Thymus (tissue), 11 donors: ENCODE measurements around the gene SYT15. TPM values are rescaled to one million over a fixed set of nuclear protein-coding genes. Genes with fewer than 3 reads are reported as not detected.

Experiments
- DNase-seq, 9 donors: peaks; one replicate each; pipeline ENCODE4 v3.0.0-alpha.2; 2013; ENCODE audit warnings: low spot score in 9 of 9, low read depth in 6 of 9, missing footprints in 1 of 9
- H3K27ac ChIP-seq, 2 donors: one replicate each; pipeline ENCODE4 v1.5.1; 2013; ENCODE audit warnings: control low read depth in 1 of 2, low read depth in 1 of 2, low read length in 1 of 2, mild to moderate bottlenecking in 1 of 2, moderate library complexity in 1 of 2
- H3K27me3 ChIP-seq, 2 donors: one replicate each; pipeline ENCODE4 v1.5.1; 2013; ENCODE audit warnings: low read length in 1 of 2; ENCODE audit not compliant: control insufficient read depth in 2 of 2, insufficient read depth in 1 of 2
- H3K36me3 ChIP-seq, 2 donors: one replicate each; pipeline ENCODE4 v1.5.1; 2013; ENCODE audit warnings: low read length in 1 of 2, mild to moderate bottlenecking in 1 of 2, moderate library complexity in 1 of 2; ENCODE audit not compliant: control insufficient read depth in 2 of 2, insufficient read depth in 2 of 2
- H3K4me1 ChIP-seq, 2 donors: one replicate each; pipeline ENCODE4 v1.5.1; 2013; ENCODE audit warnings: low read length in 2 of 2; ENCODE audit not compliant: control insufficient read depth in 2 of 2, insufficient read depth in 2 of 2
- H3K4me3 ChIP-seq, 2 donors: one replicate each; pipeline ENCODE4 v1.5.1; 2013; ENCODE audit warnings: low read length in 2 of 2, control low read depth in 1 of 2, mild to moderate bottlenecking in 1 of 2
- H3K9me3 ChIP-seq, 2 donors: one replicate each; pipeline ENCODE4 v1.5.1; 2013; ENCODE audit warnings: low read length in 1 of 2, mild to moderate bottlenecking in 1 of 2; ENCODE audit not compliant: control insufficient read depth in 2 of 2, insufficient read depth in 1 of 2
- WGBS: extraction: QIAGEN DNeasy Blood & Tissue Kit; methylation state at CpG from one replicate; pipeline ENCODE4 v1.1.7; 2013; 5-methylcytosine and 5-hydroxymethylcytosine counted together
- polyA plus RNA-seq: library from polyadenylated mRNA; stranded (reverse); fragments of 200-250 nt; gene quantifications from one replicate; pipeline ENCODE4 v1.2.3, GENCODE V29; 2013
- total RNA-seq: library from RNA; stranded (reverse); fragments of 120-200 nt; gene quantifications from one replicate; pipeline ENCODE4 v1.2.4, GENCODE V29; 2013
- donor health status: healthy.

Gene SYT15
- total and polyA plus RNA-seq, 2 donors, result 0.80 to 2.6 TPM

GRCh38 chr10:46550076-46550790 lies 28.7 kb upstream of the SYT15 start:
- Histone ChIP-seq H3K4me3 (no peak overlapping the region), H3K27me3 (peaks cover 6 to 44% of the 10 kb centered on the region in 2 donors), H3K36me3 (no peaks in the 10 kb centered on the region), H3K4me1 (peaks cover 0 to 8% of the 10 kb centered on the region in 2 donors), H3K27ac (no peak overlapping the region), H3K9me3 (no peaks in the 10 kb centered on the region)
- WGBS, result 89% methylated on average over 20 of the region's 20 CpGs
- no peak for DNase-seq

- no peak for DNase-seq
- Histone ChIP-seq H3K4me3 (no peak overlapping the region), H3K36me3 (no peaks in the 10 kb centered on the region), H3K4me1 (peaks cover 0 to 13% of the 10 kb centered on the region in 2 donors), H3K27ac (no peak overlapping the region), H3K9me3 (no peaks in the 10 kb centered on the region), H3K27me3 (peaks cover 14 to 52% of the 10 kb centered on the region in 2 donors)
- 84% methylated on average over 8 of the region's 8 CpGs for WGBS
Observed at GRCh38 chr10:46550795-46551700, 27.9 kb upstream of the SYT15 start.

- Histone ChIP-seq H3K27me3 (peaks cover 22 to 58% of the 10 kb centered on the region in 2 donors), H3K27ac (no peak overlapping the region), H3K4me3 (no peak overlapping the region), H3K9me3 (peaks cover 0 to under 1% of the 10 kb centered on the region in 2 donors), H3K36me3 (no peaks in the 10 kb centered on the region), H3K4me1 (peaks cover 3 to 6% of the 10 kb centered on the region in 2 donors)
- no peak for DNase-seq
- WGBS, result 94% methylated on average over 12 of the region's 12 CpGs
Observed at GRCh38 chr10:46551701-46552525, 27.0 kb upstream of the SYT15 start.

GRCh38 chr10:46552526-46553237 lies 26.2 kb upstream of the SYT15 start:
- DNase-seq, result no peak
- Histone ChIP-seq H3K9me3 (peaks cover 0 to 8% of the 10 kb centered on the region in 2 donors), H3K4me1 (peaks cover 3 to 5% of the 10 kb centered on the region in 2 donors), H3K4me3 (no peak overlapping the region), H3K27ac (no peak overlapping the region), H3K36me3 (no peaks in the 10 kb centered on the region), H3K27me3 (peaks cover 29 to 66% of the 10 kb centered on the region in 2 donors)
- 98% methylated on average over 10 of the region's 10 CpGs for WGBS

GRCh38 chr10:46553238-46554049 lies 25.5 kb upstream of the SYT15 start:
- H3K4me3 ChIP-seq, result no peak overlapping the region
- peaks cover 3 to 5% of the 10 kb centered on the region in 2 donors for H3K4me1 ChIP-seq
- H3K27ac ChIP-seq, result no peak overlapping the region
- H3K36me3 ChIP-seq, result no peaks in the 10 kb centered on the region
- peaks cover 33 to 73% of the 10 kb centered on the region in 2 donors for H3K27me3 ChIP-seq
- no peak for DNase-seq
- 88% methylated on average over 2 of the region's 2 CpGs for WGBS
- peaks cover 0 to 12% of the 10 kb centered on the region in 2 donors for H3K9me3 ChIP-seq

- DNase-seq, result no peak
- Histone ChIP-seq H3K27ac (no peak overlapping the region), H3K27me3 (peaks cover 33 to 82% of the 10 kb centered on the region in 2 donors), H3K4me3 (no peak overlapping the region), H3K36me3 (no peaks in the 10 kb centered on the region), H3K9me3 (peaks cover 0 to 12% of the 10 kb centered on the region in 2 donors), H3K4me1 (peaks cover 3 to 5% of the 10 kb centered on the region in 2 donors)
- WGBS, result 94% methylated on average over 7 of the region's 7 CpGs
Observed at GRCh38 chr10:46554166-46554781, 24.7 kb upstream of the SYT15 start.

- peaks cover 3 to 5% of the 10 kb centered on the region in 2 donors for H3K4me1 ChIP-seq
- no peak for DNase-seq
- peaks cover 0 to 12% of the 10 kb centered on the region in 2 donors for H3K9me3 ChIP-seq
- H3K27me3 ChIP-seq, result peaks cover 33 to 86% of the 10 kb centered on the region in 2 donors
- H3K4me3 ChIP-seq, result no peak overlapping the region
- 86% methylated on average over 4 of the region's 4 CpGs for WGBS
- H3K36me3 ChIP-seq, result no peaks in the 10 kb centered on the region
- no peak overlapping the region for H3K27ac ChIP-seq
Observed at GRCh38 chr10:46555366-46555712, 23.6 kb upstream of the SYT15 start.
